ENCODE results near the gene HNRNPH2. TPM values are rescaled to one million over a fixed set of nuclear protein-coding genes. Genes with fewer than 3 reads are reported as not detected.

The HNRNPH2 gene
- total and polyA plus RNA-seq, 9 of the 15 experiments (the other 6 are each of a cell fraction or from before 2014, with no cell fraction given): 40.0 to 130 (median 60.3) TPM

DNA sequence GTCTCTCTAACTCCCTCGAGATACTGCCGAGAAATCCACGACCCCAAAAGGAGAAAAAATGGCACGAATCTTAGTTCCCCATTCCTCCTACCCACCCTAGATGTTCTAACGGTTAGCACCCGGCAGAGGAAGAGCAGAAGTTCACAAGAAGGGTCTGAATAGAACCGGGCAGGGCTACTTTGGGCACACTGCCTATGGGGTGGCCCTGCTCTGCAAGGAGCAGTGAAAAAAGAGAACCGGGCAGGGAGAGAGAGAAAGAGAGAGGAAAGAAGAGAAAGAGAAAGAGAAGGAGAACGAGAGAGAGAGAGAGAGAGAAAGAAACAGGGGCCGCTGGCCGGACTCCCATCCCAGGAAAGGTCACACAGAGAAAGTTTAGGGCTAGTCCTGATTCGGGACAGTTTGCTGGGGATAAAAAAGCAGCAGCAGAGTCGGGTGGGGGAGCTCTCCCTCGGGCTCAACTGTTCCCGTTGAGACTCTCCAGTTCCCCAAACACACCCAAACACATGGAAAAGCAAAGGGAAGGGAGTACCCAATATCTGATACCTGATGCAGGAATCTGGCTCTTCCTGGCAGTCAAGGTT lies 765 bp upstream of the HNRNPH2 start (continued):
- TF ChIP-seq POLR3A (IDR thresholded peaks at IDR 0.05; ENCODE audit: borderline replicate concordance, extremely low read depth, insufficient read depth, insufficient read length): no peak
- peak; percentile 16 for TF ChIP-seq RBBP5 (IDR thresholded peaks at IDR 0.05; ENCODE audit: borderline replicate concordance, insufficient read depth, low read length, poor library complexity, severe bottlenecking)
- no peak for TF ChIP-seq PTTG1 (tag; IDR thresholded peaks at IDR 0.05; ENCODE audit: low read depth)
- TF ChIP-seq, protein P1, sequence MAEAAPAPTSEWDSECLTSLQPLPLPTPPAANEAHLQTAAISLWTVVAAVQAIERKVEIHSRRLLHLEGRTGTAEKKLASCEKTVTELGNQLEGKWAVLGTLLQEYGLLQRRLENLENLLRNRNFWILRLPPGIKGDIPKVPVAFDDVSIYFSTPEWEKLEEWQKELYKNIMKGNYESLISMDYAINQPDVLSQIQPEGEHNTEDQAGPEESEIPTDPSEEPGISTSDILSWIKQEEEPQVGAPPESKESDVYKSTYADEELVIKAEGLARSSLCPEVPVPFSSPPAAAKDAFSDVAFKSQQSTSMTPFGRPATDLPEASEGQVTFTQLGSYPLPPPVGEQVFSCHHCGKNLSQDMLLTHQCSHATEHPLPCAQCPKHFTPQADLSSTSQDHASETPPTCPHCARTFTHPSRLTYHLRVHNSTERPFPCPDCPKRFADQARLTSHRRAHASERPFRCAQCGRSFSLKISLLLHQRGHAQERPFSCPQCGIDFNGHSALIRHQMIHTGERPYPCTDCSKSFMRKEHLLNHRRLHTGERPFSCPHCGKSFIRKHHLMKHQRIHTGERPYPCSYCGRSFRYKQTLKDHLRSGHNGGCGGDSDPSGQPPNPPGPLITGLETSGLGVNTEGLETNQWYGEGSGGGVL (CRISPR knock-in tag; IDR thresholded peaks at IDR 0.05): no peak
- no peak for TF ChIP-seq ZNF668 (CRISPR knock-in tag; IDR thresholded peaks at IDR 0.05)
- TF ChIP-seq, protein P2, sequence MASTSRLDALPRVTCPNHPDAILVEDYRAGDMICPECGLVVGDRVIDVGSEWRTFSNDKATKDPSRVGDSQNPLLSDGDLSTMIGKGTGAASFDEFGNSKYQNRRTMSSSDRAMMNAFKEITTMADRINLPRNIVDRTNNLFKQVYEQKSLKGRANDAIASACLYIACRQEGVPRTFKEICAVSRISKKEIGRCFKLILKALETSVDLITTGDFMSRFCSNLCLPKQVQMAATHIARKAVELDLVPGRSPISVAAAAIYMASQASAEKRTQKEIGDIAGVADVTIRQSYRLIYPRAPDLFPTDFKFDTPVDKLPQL (IDR thresholded peaks at IDR 0.05; ENCODE audit: extremely low read depth, insufficient read length): no peak
- no peak for TF ChIP-seq MTA2 (IDR thresholded peaks at IDR 0.05; ENCODE audit: low read depth)
- no peak for TF ChIP-seq CREBBP (IDR thresholded peaks at IDR 0.05; ENCODE audit: low read depth, low read length)
- no peak for TF ChIP-seq ZNF324 (CRISPR knock-in tag; IDR thresholded peaks at IDR 0.05)
- no peak for TF ChIP-seq SNIP1 (IDR thresholded peaks at IDR 0.05; ENCODE audit: low read depth)
- TF ChIP-seq, protein P3, sequence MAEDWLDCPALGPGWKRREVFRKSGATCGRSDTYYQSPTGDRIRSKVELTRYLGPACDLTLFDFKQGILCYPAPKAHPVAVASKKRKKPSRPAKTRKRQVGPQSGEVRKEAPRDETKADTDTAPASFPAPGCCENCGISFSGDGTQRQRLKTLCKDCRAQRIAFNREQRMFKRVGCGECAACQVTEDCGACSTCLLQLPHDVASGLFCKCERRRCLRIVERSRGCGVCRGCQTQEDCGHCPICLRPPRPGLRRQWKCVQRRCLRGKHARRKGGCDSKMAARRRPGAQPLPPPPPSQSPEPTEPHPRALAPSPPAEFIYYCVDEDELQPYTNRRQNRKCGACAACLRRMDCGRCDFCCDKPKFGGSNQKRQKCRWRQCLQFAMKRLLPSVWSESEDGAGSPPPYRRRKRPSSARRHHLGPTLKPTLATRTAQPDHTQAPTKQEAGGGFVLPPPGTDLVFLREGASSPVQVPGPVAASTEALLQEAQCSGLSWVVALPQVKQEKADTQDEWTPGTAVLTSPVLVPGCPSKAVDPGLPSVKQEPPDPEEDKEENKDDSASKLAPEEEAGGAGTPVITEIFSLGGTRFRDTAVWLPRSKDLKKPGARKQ (CRISPR knock-in tag; IDR thresholded peaks at IDR 0.05): no peak
- TF ChIP-seq JUND (IDR thresholded peaks at IDR 0.05; ENCODE audit: borderline replicate concordance, low read depth, low read length): no peak
- TF ChIP-seq JUND (tag; IDR thresholded peaks at IDR 0.05; ENCODE audit: borderline replicate concordance, low read depth, low read length): no peak
- no peak for TF ChIP-seq ZNF133 (CRISPR knock-in tag; IDR thresholded peaks at IDR 0.05)
- TF ChIP-seq, protein P4, sequence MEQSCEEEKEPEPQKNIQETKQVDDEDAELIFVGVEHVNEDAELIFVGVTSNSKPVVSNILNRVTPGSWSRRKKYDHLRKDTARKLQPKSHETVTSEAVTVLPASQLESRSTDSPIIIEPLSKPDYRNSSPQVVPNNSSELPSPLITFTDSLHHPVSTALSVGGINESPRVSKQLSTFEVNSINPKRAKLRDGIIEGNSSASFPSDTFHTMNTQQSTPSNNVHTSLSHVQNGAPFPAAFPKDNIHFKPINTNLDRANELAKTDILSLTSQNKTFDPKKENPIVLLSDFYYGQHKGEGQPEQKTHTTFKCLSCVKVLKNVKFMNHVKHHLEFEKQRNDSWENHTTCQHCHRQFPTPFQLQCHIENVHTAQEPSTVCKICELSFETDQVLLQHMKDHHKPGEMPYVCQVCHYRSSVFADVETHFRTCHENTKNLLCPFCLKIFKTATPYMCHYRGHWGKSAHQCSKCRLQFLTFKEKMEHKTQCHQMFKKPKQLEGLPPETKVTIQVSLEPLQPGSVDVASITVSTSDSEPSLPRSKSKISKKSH (CRISPR knock-in tag; IDR thresholded peaks at IDR 0.05): no peak
- no peak for TF ChIP-seq STAG1 (CRISPR knock-in tag; IDR thresholded peaks at IDR 0.05; ENCODE audit: borderline replicate concordance)
- no peak for TF ChIP-seq ZNF445 (CRISPR knock-in tag; IDR thresholded peaks at IDR 0.05; ENCODE audit: low read depth)
- no peak for TF ChIP-seq SAFB (IDR thresholded peaks at IDR 0.05; ENCODE audit: borderline replicate concordance, low read depth, low read length)
- TF ChIP-seq HLTF (IDR thresholded peaks at IDR 0.05): peak; percentile 41; the same call in 1 of the 2 replicates
- TF ChIP-seq GABPA (tag; conservative IDR thresholded peaks at IDR 0.05; ENCODE audit: low read depth): no peak
- TF ChIP-seq, protein P5, sequence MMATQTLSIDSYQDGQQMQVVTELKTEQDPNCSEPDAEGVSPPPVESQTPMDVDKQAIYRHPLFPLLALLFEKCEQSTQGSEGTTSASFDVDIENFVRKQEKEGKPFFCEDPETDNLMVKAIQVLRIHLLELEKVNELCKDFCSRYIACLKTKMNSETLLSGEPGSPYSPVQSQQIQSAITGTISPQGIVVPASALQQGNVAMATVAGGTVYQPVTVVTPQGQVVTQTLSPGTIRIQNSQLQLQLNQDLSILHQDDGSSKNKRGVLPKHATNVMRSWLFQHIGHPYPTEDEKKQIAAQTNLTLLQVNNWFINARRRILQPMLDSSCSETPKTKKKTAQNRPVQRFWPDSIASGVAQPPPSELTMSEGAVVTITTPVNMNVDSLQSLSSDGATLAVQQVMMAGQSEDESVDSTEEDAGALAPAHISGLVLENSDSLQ (IDR thresholded peaks at IDR 0.05): no peak
- TF ChIP-seq CBX8 (IDR thresholded peaks at IDR 0.05; ENCODE audit: borderline replicate concordance, extremely low read depth, low read depth, low read length, poor library complexity, severe bottlenecking): no peak

All from K562 (cell line).